Measurements from ENCODE around the gene C19orf47.

DNA sequence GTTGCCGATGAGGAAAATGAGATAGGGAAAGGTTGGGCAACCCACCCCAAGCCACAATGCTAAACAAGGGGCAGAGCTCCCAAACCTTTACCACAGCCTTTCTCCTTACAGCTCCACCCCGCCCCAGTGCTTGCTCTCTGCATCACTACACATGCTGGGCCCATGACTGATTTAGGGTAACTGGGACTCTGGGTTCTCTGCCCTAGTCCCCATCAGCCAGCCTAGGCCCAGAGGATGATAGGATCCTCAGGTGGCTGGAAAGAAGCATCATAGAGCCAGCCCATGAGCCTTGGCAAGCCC, 11.6 kb downstream of the C19orf47 start:
- TF ChIP-seq, protein P1, sequence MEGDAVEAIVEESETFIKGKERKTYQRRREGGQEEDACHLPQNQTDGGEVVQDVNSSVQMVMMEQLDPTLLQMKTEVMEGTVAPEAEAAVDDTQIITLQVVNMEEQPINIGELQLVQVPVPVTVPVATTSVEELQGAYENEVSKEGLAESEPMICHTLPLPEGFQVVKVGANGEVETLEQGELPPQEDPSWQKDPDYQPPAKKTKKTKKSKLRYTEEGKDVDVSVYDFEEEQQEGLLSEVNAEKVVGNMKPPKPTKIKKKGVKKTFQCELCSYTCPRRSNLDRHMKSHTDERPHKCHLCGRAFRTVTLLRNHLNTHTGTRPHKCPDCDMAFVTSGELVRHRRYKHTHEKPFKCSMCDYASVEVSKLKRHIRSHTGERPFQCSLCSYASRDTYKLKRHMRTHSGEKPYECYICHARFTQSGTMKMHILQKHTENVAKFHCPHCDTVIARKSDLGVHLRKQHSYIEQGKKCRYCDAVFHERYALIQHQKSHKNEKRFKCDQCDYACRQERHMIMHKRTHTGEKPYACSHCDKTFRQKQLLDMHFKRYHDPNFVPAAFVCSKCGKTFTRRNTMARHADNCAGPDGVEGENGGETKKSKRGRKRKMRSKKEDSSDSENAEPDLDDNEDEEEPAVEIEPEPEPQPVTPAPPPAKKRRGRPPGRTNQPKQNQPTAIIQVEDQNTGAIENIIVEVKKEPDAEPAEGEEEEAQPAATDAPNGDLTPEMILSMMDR (IDR thresholded peaks at IDR 0.05): no peak
- TF ChIP-seq POLR2A (IDR thresholded peaks at IDR 0.05) (no peak), POLR2AphosphoS5 (IDR thresholded peaks at IDR 0.05) (no peak), EP300 (IDR thresholded peaks at IDR 0.05) (no peak)
